ENCODE results near the gene SLC25A6.
"Not testable (repeated sequence)": the region's sequence is repeated elsewhere in the genome, so short reads cannot be mapped to it uniquely, and the experiment has no call there.

The SLC25A6 gene

GRCh38 chrX:1391707-1392375 lies at the start of gene SLC25A6:
Gene SLC25A6 (minus strand): TSS chrX:1392113. CDS start chrX:1392009, 104 bp downstream.
- peak; percentile 99 for DNase-seq

GRCh38 chrX:1440506-1440905 lies 48.6 kb upstream of the SLC25A6 start:
- DNase-seq, result no peak

- no peak for DNase-seq
Measured at GRCh38 chrX:1435241-1435895, 43.5 kb upstream of the SLC25A6 start.

- DNase-seq, result no peak
Measured at GRCh38 chrX:1434871-1435240, 42.9 kb upstream of the SLC25A6 start.

- DNase-seq, result no peak
Measured at GRCh38 chrX:1433646-1434357, 41.9 kb upstream of the SLC25A6 start.

GRCh38 chrX:1430451-1430850 lies 38.5 kb upstream of the SLC25A6 start:
- no peak for DNase-seq

- no peak for DNase-seq
Measured at GRCh38 chrX:1427756-1428155, 35.8 kb upstream of the SLC25A6 start.

- DNase-seq, result not testable (repeated sequence)
Measured at GRCh38 chrX:1426321-1426720, 34.4 kb upstream of the SLC25A6 start.

- DNase-seq, result no peak
Measured at GRCh38 chrX:1425381-1425780, 33.5 kb upstream of the SLC25A6 start.

GRCh38 chrX:1424147-1424851 lies 32.4 kb upstream of the SLC25A6 start:
- DNase-seq, result no peak

GRCh38 chrX:1423215-1423614 lies 31.3 kb upstream of the SLC25A6 start:
- no peak for DNase-seq

GRCh38 chrX:1422135-1422465 lies 30.2 kb upstream of the SLC25A6 start:
- no peak for DNase-seq

GRCh38 chrX:1421433-1422134 lies 29.7 kb upstream of the SLC25A6 start:
- DNase-seq, result no peak

- no peak for DNase-seq
Measured at GRCh38 chrX:1420371-1420770, 28.5 kb upstream of the SLC25A6 start.

GRCh38 chrX:1419545-1420355 lies 27.8 kb upstream of the SLC25A6 start:
- no peak for DNase-seq

- no peak for DNase-seq
Measured at GRCh38 chrX:1418901-1419544, 27.1 kb upstream of the SLC25A6 start.

- DNase-seq, result no peak
Measured at GRCh38 chrX:1417921-1418771, 26.2 kb upstream of the SLC25A6 start.

- no peak for DNase-seq
Measured at GRCh38 chrX:1416965-1417760, 25.2 kb upstream of the SLC25A6 start.

GRCh38 chrX:1416327-1416784 lies 24.4 kb upstream of the SLC25A6 start:
- DNase-seq, result no peak
